Activated CD4-positive, CD25-positive, alpha-beta regulatory T cell treated with anti-CD3 and anti-CD28 coated beads, Interleukin-2, amount 50 U/mL, for 24 hours (primary cell): ENCODE measurements around the gene BTBD7.
A peak's percentile ranks its signal among the peaks of the same experiment; 100 is the strongest.

Source experiments
- ATAC-seq, 2 donors: fragments of 150-1000 bp; cut with Tn5 transposase; one replicate each; pipeline ENCODE4 v1.10.0; 2021; ENCODE audit warnings: mild to moderate bottlenecking in 1 of 2, moderate library complexity in 1 of 2

The BTBD7 gene

DNA sequence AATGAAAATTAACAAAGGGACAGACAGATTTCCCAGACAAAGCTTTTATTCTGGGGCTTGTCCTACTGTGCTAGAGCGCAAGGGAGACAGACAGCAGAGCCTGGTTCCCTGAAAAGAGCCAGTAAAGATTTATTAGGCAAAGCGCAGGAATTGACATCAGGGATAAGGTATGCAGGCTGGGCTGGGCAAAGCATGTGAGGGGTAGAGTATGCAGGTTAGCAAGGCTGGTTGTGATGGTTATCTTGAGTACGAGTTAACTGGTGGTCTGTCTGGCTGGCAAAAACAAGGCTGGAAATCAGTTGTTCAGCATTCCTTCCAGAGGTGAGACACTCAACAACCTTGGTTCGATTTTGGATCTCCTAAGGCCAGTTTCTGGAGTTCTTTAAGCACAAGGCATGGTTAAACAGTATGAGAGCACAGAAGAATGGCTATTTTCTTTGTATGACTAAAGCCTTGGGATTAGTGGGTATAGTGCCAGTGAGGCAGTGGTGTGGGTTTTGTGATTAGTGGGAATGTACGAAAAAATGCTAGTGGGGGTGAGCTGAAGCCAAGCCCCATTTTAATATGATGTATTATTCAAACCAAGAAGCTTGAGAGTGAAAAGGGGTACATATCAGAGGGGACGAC, 30.9 kb downstream of the BTBD7 start:
- ATAC-seq: no peak

DNA sequence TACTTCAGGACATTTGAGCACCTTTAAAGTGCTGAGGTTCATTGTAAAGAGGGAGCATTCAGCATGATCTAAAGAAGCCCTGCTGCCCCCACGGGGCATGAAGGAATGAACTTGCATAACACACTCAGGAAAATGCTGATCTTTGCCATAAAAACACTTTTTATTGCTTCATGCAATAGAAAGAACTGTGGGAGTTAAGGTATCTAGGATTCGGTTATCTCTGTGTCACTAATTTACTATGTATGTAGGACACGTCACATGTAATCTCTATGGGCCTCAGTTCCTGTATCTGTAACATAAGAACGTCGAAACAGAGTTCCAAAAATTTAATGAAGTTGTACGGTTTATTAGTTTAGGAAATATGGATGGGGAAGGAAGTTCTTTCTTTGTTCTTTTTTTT, 33.0 kb downstream of the BTBD7 start:
- no peak for ATAC-seq

DNA sequence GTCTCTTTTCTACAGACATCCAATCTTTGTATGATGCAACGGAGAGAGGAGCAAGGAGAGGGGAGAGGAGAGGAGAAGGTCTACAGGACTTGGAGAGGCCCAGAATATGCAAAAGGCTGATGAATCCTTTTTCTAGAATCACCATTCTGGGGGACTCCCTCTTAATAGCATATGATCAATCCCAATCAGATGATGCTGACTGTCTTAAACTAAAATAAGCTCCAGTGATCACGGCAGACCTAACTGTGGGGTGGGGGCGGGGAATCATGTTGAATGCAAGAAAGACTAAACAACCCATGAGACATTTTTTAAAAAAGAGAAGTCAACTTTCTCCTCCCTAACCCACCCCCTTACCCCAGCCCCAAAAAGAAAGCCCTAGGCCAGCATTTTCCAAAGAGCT, 33.4 kb downstream of the BTBD7 start:
- no peak for ATAC-seq

DNA sequence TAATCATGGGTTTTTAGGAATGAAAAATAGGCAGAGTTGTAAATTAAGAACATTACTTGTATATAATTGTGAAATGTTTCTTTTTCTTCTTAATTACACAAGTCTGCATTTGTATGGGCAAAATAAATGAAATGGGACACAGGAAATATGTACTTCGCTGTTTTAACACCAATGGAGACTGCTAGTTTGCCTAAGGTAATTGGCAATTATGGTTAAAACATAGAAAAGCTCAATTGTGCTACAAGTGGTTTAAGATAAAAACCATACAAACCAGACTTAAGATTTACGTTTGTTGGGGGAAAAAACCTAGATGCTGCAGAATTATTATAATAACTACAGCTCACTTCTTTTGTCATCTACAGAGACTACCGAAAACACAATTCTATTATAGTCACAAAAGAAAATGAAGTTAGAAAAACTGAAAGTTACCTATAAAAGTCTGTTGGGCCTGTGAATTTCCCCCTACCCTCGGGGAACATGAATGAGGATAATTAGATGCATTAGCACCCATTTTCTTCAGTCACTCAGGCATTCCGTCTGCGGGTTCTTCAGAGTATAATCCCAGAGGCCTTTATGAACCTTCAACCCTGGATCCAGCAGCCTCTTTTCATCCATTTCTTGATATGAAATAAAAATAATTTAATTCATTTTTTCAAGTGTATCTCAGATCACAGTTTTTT, 37.2 kb downstream of the BTBD7 start:
- ATAC-seq: no peak

DNA sequence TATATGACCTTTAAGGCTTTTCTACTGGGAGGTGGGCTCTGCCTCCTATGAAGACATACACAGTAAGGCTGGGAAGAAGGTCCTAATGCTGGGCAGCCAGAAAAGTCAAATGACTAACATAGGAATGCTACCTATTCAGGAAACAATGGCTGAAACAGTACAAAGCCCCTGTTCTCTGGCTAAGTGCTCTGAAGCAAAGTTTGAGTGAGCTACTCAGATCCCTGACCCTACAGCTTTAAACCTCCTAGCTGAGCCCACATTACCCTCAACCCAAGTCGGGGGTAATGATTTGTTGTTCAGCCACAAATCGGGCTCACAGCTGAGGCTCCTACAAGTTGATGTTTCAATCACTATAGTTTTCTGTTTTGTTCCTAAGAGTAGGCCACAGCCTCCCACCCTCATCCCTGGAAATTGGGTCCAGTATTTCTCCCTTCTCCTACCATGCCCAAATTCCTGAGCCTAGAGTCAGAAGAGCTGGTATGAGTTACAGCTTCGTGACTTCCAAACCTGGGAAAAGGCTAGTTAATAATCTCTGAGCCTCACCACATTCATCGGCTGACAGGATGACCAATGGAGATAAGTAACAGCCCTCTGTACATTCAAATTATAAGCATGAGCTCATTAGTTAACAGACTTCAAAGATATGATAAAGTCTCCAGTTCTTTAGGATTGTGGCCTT, 46.5 kb downstream of the BTBD7 start:
- ATAC-seq: no peak

DNA sequence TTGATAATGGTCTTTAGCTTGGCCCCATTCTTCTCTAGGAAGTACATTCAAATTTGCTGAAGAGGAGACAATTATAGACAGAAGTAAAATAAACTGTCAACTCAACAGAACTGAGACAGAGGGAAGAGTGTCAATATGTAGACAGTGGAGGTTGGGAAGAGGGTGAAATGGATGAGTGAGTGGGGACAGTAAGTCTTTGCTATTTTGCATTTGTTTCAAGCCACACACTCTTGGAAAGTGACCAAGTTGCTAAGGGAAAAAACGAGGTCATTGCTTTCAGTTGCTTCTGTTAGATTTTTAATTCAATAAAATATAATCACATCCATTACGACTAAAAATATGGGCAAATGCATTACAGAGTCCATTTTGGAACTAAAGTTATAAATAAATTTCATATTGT, 47.8 kb downstream of the BTBD7 start:
- ATAC-seq: no peak

DNA sequence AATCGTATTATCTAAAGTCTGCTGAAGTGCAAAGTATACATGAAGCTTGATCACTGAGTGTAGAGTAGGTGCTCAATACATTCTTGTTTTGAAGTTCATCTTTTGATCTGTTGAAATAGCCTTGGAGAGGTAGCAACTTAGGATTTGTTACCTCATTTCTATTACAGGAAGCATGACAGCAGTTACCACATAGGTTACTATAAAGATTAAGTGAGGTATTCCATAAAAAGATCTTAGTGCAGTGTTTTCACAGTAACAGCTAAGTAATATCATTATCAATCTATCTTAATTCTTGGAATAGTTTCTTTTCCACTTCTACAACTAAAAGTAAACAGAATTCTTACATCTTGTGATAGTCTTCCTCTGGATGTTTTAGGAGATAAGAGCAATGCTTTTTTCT, 50.9 kb downstream of the BTBD7 start:
- no peak for ATAC-seq

DNA sequence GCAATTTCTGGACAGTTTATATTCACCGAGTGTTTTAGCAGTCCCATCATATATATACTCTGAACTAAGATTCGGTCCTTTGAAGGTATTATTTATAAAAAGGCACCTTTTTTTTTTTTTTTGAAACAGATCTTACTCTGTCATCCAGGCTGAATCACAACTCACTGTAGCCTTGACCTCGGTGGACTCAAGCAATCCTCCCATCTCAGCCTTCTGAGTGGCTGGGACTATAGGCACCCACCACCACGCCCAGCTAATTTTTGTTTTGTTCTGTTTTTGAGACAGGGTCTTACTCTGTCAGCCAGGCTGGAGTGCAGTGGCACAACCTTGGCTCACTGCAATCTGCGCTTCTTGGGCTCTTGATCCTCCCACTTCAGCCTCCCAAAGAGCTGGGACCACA, 52.1 kb downstream of the BTBD7 start:
- no peak for ATAC-seq

DNA sequence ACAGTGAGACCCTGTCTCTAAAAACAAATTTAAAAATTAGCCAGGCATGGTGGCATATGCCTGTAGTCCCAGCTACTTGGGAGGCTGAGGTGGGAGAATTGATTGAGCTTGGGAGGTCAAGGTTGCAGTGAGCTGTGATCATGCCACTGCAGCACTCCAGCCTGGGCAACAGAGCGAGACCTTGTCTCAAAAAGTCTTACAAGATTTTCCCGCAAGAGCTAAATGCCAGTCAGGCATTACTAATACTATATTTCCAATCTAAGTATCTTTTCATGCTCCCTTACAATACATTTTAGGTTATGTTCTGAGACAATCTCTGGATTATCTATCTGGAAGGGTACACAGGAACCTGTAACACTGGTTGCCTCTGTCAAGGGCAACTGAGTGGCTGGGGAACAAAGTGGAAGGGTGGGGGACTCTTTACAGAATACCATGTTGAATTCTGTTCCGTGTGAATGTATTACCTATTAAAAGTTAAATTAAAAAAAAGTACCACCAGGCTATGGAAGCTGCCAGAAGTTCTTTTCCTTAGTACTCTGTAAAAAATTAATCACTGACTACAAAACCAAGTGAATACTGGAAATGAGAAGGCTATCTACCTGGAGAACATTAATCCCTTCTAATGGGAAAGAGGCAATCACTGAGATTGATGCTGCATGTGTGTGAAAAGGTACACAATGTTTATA, 56.7 kb downstream of the BTBD7 start:
- ATAC-seq: no peak

DNA sequence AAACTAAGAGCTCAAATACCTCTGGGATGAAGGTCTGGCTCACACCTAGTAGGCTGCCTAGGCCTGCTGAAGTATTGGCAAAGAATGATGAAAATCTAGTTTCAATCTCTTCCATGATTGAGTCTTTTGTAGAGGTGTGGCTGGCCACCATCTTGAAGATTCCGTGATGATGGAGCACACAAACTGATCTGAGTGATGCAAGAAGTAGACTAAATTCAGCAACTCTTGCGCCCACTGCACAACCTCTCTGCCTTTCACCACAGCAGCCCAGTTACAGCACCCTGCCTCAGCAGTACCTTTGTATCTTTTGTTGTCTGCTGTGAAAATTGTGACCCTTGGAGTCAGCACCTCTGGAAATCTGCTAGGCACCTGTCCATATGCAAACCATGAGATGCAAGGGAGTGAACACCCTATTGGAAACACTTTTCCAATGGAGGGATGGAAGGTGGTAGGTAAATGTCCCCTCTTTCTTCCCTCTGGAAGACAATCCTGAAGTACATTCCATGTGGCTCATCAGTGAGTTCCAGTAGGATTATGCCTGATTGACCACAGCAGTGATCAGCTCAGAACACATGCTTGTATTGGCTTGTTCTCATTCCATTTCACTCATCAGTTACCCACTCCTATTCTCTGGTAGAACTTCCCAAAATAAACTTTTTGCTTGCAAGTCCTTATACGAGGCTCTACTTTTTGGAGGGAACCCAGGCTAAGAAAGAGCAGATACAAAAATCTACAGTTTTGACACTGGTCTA, 58.6 kb downstream of the BTBD7 start:
- no peak for ATAC-seq

DNA sequence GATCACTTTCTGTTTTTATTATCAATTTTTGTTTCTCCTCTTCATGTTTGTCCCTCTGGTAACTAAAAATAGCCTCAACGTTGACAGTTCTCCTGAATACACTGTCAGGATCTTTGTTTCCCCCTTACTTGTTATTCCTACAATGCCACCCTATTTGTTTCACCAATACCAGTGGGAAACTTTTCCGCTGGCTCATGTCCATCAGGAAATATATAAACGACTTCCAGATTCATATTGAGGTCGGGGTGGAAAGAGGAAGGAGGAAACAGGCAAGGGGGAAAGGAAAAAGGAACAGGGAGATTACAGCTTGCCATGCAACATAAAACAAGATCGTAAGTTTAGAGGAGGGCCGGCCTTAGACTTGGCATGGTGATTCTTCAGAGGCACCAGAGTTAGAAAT, 61.7 kb downstream of the BTBD7 start:
- no peak for ATAC-seq

DNA sequence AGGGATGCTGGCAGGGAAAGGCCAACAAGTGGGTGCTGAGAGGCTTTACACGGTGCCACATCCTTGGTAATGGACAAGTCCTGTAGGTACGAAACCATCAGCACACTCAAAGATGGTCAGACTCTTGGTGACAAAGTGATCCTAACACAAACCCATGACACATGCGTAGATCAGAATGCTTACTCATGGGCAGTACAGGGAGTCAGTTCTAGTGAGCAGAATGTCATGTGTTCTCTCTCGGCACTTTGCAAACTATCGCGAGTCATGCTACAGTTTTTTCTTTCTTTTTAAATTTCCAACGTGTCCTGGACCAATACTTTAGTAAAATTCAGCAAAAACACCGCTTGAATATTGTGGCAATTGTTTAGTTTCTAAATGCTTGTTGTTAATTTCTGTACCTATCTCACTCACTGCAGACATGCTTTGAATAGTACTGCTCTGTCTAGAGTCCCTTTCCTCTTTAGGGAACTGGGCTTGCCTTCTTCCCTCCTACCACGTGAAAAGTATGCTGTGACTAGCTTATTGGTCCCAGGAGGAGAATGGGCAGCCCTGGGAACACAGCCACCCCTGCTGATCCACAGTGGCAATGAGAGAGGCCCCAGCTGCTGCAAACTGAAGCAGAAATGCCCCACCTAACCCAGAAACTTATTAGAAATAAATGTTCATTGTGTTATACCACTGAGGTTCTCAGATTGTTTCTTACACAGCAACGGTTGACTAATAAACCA, 63.3 kb downstream of the BTBD7 start:
- ATAC-seq: peak in 1 of 2 donors; percentile 30

DNA sequence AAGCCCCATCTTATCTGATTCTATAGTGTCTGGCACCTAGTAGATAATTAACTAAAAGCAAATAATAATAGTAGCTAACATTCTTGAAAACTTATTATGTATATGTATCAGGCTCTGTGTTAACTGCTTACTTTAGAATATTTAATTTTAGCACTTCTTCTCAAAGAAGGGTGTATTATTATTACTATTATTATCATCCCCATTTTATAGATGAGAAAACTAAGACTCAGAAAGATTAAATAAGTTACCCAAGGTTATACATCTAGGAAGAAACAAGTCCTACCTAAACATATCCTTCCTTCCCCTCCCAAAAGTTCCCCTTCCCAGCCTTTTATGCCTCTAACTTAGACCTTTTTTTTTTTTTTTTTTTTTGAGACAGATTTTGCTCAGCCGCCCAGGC, 64.4 kb downstream of the BTBD7 start:
- no peak for ATAC-seq

DNA sequence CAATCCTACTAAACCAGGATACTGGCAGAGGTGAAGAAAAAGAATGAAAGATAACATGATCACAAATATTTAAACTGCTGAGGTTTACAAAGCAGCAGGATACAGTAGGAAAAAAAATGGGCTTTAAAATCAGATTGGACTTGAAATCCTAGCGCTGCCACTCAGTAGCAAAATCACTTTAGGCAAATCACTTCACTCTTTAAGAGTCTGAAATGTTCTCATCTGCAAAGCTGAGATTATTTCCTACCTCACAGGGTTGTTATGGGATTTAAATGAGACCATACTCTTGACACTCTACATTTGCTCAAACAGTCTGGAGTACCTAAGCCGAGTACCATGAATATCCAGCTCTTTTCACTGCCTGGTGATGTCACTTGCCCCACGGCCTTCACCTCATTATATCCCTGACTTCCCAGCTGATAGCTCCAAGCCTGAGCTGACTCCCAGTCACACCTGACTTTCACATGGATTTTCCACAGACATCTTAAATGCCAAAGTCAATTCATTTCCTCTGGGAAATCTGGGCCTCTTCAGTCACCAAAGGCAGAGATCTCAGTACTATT, 65.6 kb downstream of the BTBD7 start:
- no peak for ATAC-seq

DNA sequence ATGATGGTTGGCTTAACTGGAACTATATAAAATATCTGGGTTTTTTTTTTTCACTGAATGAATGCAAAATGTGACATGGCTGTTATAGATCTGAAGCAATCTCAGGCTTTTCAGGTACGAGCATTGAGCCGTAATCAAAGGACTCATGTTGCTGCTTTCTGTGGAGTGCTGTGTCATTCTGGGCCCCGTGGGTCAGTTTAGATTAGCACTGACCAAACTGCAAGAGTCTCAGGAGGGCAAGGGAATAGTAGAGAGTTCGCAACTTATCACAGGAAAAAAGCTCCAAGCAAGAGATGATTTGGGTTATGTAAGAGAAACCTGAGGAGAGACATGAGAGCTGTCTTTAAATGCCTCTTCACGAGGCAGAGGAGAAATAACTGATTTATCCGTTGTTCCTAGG, 66.7 kb downstream of the BTBD7 start:
- no peak for ATAC-seq

DNA sequence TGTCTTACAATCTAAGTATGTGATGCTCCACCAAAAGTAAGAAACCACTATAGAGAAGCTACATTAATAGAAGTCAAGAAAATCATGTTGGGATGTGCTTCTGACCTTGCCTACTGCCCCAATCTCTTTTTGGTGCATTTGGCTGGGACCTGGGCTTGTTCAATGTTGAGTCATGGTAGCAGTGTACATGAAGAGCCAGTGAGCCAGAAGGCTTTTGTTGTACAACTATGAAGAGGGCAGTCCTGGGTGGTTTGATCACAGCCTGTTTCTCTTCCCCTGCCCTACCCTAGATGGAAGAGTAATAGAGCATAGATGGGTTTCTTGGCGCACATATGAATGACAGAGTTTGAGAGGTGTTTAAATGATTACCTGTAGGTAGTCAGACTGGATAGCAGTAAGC, 69.4 kb downstream of the BTBD7 start:
- no peak for ATAC-seq

DNA sequence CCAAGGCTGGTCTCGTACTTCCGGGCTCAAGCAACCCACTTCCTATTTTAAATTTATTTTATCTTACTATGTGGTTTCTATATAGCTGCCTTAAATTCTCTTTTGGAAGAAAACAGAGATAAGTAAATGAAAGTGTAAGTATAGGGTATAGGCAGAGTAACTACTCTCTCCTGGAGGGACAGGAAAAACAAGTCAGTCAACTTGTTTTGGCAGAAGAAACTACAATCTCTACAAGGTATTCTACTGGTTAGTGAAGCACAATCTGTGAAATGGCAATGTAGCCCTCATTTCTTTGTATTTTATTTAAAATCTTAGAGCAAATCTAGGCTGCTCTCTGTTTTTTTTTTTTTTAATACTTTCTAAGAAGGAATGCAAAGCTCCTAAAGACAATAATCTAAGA, 70.4 kb downstream of the BTBD7 start:
- no peak for ATAC-seq

DNA sequence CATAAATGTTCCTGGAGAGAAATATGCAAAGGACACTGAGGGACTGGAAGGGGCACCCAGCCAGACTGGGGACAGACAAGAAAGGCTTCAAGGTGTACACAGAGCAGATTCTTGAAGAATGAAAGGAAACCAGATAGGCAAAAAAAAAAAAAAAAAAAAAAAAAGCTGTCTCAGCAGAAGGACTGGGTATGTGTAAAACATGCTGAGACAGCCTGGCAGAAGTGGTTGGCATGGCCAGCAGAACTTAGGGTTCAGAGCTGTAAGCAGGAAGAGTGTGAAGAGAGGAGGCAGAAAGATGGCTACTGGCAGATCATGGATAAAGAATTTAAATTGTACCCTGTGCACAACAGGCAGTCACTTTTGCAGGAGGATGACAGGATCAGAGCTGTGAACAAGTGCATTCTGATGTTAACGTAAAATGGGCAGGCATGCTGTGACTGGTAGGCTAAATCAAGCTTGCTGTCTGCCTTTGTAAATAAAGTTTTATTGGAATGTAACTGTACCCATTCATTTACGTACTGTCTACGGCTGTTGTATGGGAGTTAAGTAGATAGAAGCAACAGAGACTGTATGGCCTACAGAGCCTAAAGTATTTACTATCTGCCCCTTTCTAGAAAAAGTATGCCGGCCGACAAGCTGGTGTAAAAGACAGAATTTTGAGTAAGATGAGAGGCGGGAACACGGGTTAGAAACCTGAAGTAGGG, 83.6 kb downstream of the BTBD7 start:
- ATAC-seq: no peak

DNA sequence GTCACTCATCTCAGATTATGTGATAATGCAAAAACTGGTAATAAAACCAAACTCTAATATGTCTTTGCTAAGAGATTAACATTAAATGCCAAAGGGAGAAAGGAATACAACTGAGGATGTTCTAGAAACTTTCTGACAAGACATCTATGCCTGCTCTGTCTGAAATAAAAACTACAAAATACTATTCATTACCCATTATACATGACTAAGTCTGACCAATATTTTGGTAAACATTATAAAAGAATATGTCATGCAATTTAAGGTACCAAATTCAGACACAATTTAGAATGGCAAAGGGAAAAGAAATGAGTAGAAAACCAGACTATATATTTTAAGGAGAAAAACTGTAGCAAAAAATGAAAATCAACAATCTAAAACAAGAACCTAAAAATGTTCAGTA, 86.3 kb downstream of the BTBD7 start:
- no peak for ATAC-seq

DNA sequence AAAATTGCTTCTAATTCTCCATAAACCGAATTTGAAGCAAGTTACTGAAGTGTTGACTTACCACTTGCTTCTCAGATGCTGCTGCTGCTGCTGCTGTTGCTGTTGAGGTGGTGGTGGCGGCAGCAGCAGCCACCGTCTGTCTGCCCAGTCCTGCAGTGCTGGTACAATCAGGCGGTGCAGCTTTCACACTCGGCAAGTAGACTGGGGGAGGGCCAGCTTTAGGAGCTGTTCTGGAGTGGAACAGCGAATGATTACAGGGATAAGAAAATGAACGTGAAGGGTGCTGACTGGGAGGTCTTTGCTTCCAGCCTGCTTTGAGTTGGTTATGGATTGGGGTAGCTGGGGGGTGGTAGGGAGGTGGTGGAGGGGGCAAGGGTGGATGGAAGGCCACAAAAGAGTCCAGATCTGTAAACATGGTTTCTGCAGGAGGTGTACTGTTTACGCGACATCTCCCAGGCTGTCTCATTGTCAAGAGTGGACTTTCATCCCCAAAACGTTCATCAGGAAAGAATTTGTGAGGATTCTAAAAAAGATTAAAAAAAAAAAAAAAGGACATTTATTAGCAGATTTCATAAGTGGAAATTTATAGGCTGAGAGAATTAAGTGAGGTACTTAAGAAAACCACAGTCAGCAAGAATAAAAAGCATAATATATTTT, 86.9 kb downstream of the BTBD7 start:
- ATAC-seq: no peak

DNA sequence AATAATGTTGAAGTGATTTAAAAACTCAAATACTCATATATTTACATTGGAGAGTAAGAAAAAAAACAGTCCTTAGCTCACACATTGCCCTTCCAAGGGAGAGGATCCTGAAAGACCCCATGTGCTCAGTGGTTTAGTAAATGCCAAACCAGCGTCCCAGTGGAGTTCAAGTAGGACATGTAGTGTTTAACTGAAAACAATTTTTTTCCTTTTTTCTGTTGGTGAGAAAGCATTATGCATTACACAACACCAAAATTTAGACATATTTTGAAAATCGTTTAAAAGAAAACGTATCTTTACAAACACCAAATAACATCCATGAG, 92.2 kb downstream of the BTBD7 start:
- no peak for ATAC-seq
